ENCODE results near the gene SLFN12L.
"Not testable (repeated sequence)": the region's sequence is repeated elsewhere in the genome, so short reads cannot be mapped to it uniquely, and the experiment has no call there.

SLFN12L gene

GRCh38 chr17:35493040-35493439 is 44.4 kb downstream of the SLFN12L start:
- DNase-seq, result no peak

- no peak for DNase-seq
These were observed 46.1 kb downstream of the SLFN12L start for GRCh38 chr17:35491417-35491816.

GRCh38 chr17:35489944-35490343 is 47.5 kb downstream of the SLFN12L start:
- no peak for DNase-seq

GRCh38 chr17:35488991-35489390 is 48.5 kb downstream of the SLFN12L start:
- DNase-seq, result no peak

- peak; percentile 11 for DNase-seq
These were observed 50.4 kb downstream of the SLFN12L start for GRCh38 chr17:35486920-35487732.

GRCh38 chr17:35479271-35479670 is 58.2 kb downstream of the SLFN12L start:
- DNase-seq, result no peak

- DNase-seq, result no peak
These were observed 60.2 kb downstream of the SLFN12L start for GRCh38 chr17:35477248-35477647.

GRCh38 chr17:35476283-35476820 is 61.1 kb downstream of the SLFN12L start:
- DNase-seq, result no peak

- no peak for DNase-seq
These were observed 69.0 kb downstream of the SLFN12L start for GRCh38 chr17:35468475-35468874.

- no peak for DNase-seq
These were observed 69.7 kb downstream of the SLFN12L start for GRCh38 chr17:35467824-35468223.

- DNase-seq, result peak; percentile 92
These were observed 77.1 kb downstream of the SLFN12L start for GRCh38 chr17:35460354-35460851.

- not testable (repeated sequence) for DNase-seq
These were observed 83.4 kb downstream of the SLFN12L start for GRCh38 chr17:35454035-35454434.

- DNase-seq, result no peak
These were observed 84.3 kb downstream of the SLFN12L start for GRCh38 chr17:35453171-35453570.

- no peak for DNase-seq
These were observed 88.0 kb downstream of the SLFN12L start for GRCh38 chr17:35449371-35449931.

- no peak for DNase-seq
These were observed 88.6 kb downstream of the SLFN12L start for GRCh38 chr17:35448899-35449227.

GRCh38 chr17:35448214-35448898 is 89.1 kb downstream of the SLFN12L start, which contains the start of gene SLFN13:
Gene SLFN13 (minus strand): TSS chr17:35448766. CDS start chr17:35445680, 3,086 bp downstream.
- DNase-seq, result peak; percentile 73

GRCh38 chr17:35447499-35447898 is 90.0 kb downstream of the SLFN12L start:
- DNase-seq, result no peak

GRCh38 chr17:35438433-35438832 is 99.0 kb downstream of the SLFN12L start:
- no peak for DNase-seq

GRCh38 chr17:35433075-35433894 is 104.2 kb downstream of the SLFN12L start:
- DNase-seq, result peak; percentile 41

GRCh38 chr17:35432176-35433074 is 105.1 kb downstream of the SLFN12L start, which contains the start of gene SLFN12:
Gene SLFN12 (minus strand): TSS chr17:35432500. CDS start chr17:35423028, 9,472 bp downstream.
- no peak for DNase-seq

- DNase-seq, result no peak
These were observed 107.8 kb downstream of the SLFN12L start for GRCh38 chr17:35429702-35430101.
